GM19238 (cell line): ENCODE measurements around the gene ACTG2.
"Not testable (repeated sequence)": the region's sequence is repeated elsewhere in the genome, so short reads cannot be mapped to it uniquely, and the experiment has no call there.

Source experiments
- DNase-seq: peaks from one replicate; pipeline ENCODE4 v3.0.0; 2011; ENCODE audit warnings: low spot score; ENCODE audit not compliant: insufficient read length

The ACTG2 gene

DNA sequence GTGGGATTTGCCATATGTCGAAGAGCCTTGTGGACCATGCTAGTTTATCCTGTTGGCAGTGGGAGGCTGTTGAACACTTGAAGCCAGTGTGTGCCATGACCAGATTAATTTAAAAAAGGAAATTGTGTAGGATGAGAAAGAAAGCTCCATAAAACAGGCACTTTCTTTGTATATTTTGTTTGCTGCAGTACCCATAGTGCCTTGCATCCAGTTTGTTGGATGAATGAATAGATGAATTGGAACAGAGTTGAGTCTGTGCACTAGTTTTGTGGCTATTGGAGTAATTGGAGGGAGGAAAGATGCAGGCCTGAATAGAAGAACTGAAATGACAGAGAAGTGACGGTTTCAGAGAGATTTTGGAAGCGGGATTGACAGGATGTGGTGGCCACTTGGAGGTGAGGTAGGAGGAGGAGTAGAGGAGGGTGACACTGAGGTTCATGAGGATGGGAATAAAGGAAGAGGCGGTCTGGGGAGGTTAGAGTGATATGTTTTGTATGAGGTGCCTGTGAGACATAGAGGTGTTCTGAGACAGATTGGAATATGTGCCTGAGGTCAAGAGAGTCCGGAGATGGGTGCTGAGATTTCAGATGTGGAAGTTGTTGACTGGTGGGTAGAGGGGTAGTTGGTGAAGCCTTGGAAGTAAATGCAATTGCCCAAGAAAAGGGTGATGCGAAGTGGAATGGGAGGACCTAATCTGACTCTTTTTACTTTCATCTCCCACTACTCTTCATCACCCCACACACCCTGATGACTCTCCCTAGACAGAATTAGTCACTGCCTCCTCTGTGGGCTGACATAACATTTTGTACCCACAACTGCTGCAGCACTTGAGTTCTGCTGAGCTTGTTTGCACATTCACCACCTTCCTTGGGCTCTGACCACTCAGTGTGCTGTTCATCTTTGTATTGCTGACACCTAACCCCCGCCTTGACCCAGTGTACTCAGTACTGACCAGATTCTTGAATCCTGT lies 39.0 kb downstream of the ACTG2 start:
- no peak for DNase-seq

GRCh38 chr2:73933194-73933593 lies 40.4 kb downstream of the ACTG2 start:
- DNase-seq, result no peak

GRCh38 chr2:73935641-73936040 lies 42.8 kb downstream of the ACTG2 start:
- no peak for DNase-seq

DNA sequence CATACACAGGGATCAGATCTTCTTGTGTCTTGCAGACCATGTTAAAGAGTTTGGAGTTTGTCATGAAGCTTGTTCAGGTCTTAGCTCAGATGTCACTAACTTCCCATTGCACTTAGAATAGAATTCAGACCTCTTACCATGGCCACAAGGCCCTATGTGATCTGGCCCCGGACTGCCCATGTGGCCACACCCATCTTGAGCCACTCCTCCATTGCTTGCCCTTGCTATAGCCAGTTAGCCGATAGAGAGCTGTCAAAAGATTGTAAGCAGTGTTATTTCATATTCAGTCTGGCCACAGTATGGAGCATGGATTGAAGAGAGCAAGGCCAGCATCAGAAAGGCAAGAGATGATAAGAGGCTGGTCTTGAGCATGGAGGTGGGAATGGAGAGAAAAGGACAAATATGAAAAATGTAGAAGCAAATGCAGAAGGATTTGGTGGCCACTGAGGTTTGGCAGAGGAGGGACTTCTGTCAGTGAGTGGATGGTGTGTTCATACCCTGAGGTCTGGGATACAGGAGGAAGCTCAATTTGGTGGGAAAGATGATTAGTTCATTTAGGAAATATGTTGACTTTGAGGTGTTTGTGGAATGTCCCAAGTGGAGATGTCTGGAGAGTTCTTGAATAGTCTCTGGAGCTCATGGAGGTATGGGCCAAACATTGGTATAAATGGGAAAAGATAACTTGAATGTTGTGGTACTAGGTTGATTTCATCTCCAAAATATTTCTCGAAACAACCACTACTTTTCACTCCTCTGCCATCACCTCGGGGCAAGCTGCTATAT lies 44.5 kb downstream of the ACTG2 start:
- DNase-seq, result no peak

- no peak for DNase-seq
Observed at GRCh38 chr2:73937899-73938298, 45.1 kb downstream of the ACTG2 start.

GRCh38 chr2:73938718-73939352 lies 46.0 kb downstream of the ACTG2 start:
- DNase-seq, result no peak

DNA sequence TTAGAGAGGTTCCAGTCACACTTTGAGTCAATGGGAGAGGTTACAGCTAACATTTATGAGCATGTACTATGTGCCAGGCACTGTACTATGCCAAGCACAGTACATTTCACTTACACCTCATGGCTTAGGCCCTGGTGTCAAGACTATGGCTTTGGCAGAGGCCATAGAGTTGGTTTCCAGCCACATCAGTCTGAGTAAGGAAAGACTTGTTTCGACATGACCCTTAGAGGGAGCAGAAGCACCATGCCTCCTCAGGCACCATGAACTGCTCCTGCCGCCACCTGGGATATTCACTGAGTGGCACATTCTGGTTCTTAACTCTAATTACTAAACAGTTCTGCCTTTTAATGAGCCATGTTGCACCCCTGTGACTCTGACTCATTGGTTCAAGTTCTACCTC lies 46.6 kb downstream of the ACTG2 start:
- no peak for DNase-seq

DNA sequence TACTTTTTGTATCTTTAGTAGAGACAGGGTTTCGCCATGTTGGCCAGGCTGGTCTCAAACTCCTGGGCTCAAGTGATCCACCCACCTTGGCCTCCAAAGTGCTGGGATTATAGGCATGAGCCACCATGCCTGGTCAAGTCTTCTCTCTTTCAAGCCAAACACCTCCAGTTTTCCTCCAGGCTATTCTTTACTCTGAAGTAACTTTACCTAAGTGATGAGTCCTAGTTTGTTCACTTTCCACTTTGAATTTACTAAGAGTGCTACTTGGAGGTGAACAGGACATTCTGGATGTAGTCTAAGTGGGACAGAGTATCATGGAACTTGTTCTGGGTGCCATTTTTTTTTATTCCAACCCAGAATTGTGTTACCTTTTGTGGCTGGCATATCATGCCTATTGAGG lies 47.3 kb downstream of the ACTG2 start:
- DNase-seq, result not testable (repeated sequence)

DNA sequence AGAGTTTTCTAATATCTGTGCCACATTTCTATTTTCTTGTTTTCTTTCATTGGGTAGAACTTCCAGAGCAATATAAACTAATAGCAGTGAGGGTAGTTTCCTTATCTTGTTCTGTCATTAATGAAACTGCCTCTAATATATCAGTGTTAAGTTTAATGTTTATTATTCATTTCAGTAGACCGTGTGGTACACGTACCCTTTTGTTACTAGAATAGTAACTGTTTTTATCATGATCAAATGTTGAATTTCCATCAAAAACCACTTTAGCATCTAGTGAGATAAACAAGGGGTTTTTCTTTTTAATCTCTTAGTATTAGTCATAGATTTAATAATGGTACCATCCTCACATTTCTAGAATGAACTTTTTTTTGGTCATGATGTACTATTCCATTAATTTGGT lies 49.9 kb downstream of the ACTG2 start:
- DNase-seq, result no peak

DNA sequence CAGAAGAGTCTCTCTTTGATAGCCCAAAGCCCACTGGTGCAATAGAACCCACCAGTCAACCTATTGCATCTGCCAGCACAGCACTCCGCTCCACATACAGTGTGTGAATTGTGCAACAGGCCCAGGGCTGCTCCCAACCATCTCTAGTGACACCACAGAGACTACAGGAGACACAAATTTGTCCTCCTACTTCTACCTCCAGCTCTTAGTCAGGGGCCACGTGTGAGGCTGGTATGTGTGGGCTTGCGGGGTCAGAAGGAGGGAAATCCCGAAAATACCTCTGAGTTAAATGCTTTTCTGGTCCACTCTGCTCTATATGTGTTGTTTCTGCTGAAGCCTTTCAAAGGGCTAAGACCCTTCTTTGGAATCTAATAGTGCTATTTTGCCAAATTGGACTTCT lies 51.9 kb downstream of the ACTG2 start:
- no peak for DNase-seq

GRCh38 chr2:73946215-73946614 lies 53.4 kb downstream of the ACTG2 start:
- DNase-seq, result no peak

DNA sequence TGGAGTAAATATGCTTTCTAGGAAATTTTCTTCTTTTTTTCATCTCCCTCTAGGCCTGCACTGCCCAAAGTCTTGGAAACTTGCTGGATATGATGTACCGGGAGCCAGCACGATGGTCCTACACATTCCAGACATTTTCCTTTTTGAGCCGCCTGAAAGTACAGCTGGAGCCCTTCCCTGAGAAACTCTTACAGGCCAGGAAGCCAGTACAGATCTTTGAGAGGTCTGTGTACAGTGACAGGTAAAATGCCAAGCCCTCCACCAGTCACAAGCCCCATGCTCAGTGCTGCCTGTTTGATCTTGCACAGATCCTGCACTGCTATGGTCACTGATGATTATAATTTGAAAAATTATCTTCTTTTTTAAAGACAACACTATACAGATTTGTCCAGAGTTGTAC lies 53.9 kb downstream of the ACTG2 start:
- DNase-seq, result no peak

- DNase-seq, result no peak
Observed at GRCh38 chr2:73947412-73948018, 54.7 kb downstream of the ACTG2 start.

DNA sequence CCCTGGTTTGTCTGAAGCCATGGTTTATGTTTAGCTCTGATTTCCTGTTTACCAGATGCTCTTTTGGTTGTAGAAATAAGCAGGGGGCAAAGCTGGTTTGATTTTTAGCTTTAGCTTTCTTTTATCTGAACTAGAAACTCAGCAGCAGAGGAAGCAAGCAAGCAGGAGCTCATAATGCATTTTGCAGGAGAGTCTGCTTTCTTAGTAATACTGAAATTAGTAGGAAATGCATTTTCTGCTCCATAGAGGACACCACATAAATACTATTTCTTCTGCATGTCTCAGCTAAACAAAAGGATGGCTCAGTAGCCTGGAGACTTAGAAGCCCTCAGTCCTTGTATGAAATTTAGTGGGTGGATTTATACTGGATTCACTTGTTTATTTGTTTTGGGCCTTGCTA lies 57.0 kb downstream of the ACTG2 start:
- DNase-seq, result no peak

DNA sequence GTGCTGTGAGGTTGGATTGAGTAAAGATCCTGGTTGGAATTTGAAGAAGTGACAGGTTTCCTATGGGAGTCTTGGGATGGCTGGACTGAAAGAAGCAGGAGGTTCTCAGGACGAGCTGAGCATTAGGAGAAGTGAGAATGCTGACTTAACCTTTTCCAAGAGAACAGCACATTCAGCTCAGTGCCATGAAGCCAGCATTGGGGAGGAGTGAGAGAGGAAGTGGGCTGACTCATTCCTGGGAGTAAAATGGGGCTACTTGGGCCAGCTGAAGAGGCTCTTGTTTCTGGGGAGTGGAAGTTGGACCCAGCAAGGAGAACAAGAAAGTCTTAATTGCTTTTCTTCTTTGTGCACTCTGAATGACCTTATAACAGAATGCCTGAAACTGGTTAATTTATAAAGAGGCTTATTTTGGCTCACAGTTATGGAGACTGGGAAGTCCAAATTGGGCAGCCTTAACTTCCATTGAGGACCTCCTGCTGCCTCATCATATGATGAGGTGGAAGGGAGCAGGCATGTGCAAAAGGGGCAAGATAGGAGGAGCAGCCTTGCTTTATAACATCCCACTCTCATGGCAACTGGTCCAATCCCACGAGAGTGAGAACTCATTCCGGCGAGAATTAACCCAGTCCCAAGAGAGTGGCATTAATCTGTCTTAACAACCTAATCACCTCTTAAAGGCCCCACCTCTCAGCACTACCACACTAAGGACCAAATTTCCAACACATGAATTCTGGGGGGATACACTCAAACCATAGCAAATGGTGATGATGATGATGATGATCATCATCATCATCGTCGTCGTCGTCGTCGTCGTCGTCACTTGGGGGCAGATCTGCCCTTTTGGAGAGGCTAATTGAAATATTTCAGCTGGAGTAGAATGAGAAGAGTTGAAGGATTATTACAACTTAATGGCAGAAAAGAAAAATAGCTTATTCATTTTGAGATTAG lies 60.0 kb downstream of the ACTG2 start:
- no peak for DNase-seq

GRCh38 chr2:73956218-73956865 lies 63.5 kb downstream of the ACTG2 start:
- no peak for DNase-seq

DNA sequence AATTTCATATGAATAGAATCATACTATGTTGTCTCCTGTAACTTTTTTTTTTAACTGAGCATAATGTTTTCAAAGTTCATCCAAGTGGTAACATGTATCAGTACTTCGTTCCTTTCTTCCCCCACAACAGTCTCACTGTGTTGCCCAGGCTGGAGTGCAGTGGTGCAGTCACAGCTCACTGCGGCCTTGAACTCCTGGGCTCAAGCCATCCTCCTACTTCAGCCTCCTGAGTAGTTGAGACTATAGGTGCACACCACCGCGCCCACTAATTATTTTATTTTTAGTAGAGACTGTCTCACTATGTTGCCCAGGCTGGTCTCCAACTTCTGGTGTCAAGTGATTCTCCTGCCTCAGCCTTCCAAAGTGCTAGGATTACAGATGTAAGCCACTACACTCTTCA lies 68.5 kb downstream of the ACTG2 start:
- no peak for DNase-seq

DNA sequence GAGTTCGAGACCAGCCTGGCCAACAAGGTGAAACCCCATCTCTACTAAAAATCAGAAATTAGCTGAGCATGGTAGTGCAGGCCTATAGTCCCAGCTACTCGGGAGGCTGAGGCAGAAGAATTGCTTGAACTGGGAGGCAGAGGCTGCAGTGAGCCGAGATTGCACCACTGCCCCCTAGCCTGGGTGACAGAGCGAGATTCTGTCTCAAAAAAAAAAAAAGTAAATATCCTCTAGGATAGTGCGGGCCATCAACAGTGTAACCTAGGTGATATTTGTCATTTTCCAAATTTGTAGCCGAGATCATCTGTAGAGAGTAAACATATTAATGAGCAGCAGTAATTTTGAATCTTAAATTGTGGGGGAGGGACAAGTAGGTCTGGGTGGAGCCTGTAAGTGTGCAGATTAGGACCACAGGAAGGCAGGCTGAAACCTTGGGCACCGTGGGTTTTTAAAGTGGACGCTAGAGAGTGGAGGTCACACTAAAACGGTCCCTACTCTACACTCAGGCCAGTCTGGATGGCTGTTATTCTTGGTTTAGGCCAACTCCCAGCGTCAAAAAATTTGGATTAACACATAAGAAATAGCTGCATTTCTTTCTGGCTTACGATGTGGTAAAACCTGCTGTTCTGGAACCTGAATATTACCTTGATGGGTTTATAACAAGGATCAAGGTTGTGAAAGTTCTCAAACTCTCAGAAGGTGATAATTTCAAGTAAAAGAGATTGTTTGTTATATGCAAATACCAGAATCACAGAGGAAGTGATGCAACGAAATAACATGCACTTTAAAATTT lies 69.2 kb downstream of the ACTG2 start:
- no peak for DNase-seq

DNA sequence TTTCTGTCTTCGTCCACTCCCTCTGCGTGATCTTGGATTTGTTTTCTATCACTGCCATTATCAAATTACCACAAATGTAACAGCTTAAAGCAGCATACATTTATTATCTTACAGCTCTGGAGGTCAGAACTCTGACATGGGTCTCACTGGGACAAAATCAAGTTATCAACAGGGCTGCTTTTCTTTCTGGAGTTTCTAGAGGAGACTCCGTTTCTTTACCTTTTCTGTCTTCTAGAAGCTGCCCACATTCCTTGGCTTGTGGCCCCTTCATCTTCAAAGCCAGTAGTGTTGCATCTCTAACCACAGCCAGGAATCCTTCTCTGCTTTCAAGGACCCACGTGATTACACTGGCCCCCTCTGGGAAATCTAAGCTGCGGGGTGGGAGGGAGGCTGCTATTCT lies 70.0 kb downstream of the ACTG2 start:
- DNase-seq, result no peak
